ENCODE measurements around the gene GDF10.

GRCh38 chr10:47257396-47258120, 42.4 kb upstream of the GDF10 start:
- TF ChIP-seq CTCF (IDR thresholded peaks at IDR 0.05) (no peak), ZFX (IDR thresholded peaks at IDR 0.05; ENCODE audit: borderline replicate concordance) (no peak)
